ENCODE data around the gene TNFAIP3.

The TNFAIP3 gene

DNA sequence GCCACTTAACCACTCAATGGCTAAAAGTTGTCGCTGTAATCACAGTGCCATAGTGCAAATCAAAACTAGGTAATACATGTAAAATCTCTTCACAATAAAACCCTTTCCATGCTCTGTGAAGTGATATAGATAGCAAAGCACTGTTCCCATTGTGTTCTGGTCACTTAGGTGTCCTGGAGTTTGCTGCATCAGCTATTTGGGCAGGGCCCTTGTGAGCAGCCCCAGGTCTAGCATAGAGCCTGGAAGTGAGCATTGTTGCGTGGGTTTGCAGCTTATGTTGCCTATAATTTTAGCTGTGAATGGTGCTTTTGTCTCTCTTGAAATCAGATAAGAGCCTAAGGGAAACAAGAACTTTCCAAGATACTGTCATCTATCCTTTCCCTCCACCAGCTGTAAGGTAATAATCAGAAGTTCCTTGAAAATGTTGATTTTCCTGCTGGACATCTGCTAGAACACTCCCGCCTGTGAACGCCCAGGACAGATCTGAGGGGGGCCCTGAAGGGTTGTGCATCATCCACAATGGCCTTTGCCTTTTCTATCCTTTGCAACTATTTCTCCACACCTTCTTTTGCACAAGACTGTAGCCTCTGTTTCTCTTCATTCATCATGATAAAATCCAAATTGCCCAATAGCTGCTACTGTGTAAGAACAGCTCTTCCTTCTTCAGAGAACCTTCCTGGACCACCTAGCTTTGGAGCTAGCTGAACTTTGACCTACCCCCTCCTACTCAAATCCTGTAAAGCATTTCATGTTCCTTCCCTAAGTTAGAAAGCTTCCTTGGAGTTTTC is 57.0 kb downstream of the TNFAIP3 start:
- no peak overlapping the region for H3K9ac ChIP-seq (ENCODE audit: low read depth, low read length)
- no peaks in the 10 kb centered on the region for H3K27me3 ChIP-seq (ENCODE audit: insufficient read depth, low read length)
- no peak overlapping the region for H3K4me3 ChIP-seq (ENCODE audit: low read length)
- no peaks in the 10 kb centered on the region for H3K9me3 ChIP-seq (ENCODE audit: insufficient read depth, low read depth, low read length)
- H3K36me3 ChIP-seq (ENCODE audit: insufficient read depth, low read depth, low read length), result no peaks in the 10 kb centered on the region
- peaks cover 17% of the 10 kb centered on the region for H3K4me1 ChIP-seq (ENCODE audit: insufficient read depth, low read length)
- no peak overlapping the region for H3K27ac ChIP-seq (ENCODE audit: low read length)

- Histone ChIP-seq H3K4me3 (ENCODE audit: low read length) (no peak overlapping the region), H3K9me3 (ENCODE audit: insufficient read depth, low read depth, low read length) (no peaks in the 10 kb centered on the region), H3K9ac (ENCODE audit: low read depth, low read length) (no peak overlapping the region; the same call in 1 of the 2 replicates), H3K4me1 (ENCODE audit: insufficient read depth, low read length) (peaks cover 17% of the 10 kb centered on the region), H3K36me3 (ENCODE audit: insufficient read depth, low read depth, low read length) (no peaks in the 10 kb centered on the region), H3K27ac (ENCODE audit: low read length) (no peak overlapping the region), H3K27me3 (ENCODE audit: insufficient read depth, low read length) (no peaks in the 10 kb centered on the region)
Measured at GRCh38 chr6:137925141-137925698, 58.2 kb downstream of the TNFAIP3 start.

GRCh38 chr6:137926207-137926731 is 59.2 kb downstream of the TNFAIP3 start:
- no peaks in the 10 kb centered on the region for H3K36me3 ChIP-seq (ENCODE audit: insufficient read depth, low read depth, low read length)
- H3K9ac ChIP-seq (ENCODE audit: low read depth, low read length), result no peak overlapping the region
- H3K27ac ChIP-seq (ENCODE audit: low read length), result no peak overlapping the region
- H3K9me3 ChIP-seq (ENCODE audit: insufficient read depth, low read depth, low read length), result no peaks in the 10 kb centered on the region
- peaks cover 17% of the 10 kb centered on the region for H3K4me1 ChIP-seq (ENCODE audit: insufficient read depth, low read length)
- H3K4me3 ChIP-seq (ENCODE audit: low read length), result no peak overlapping the region; the same call in 1 of the 2 replicates
- H3K27me3 ChIP-seq (ENCODE audit: insufficient read depth, low read length), result no peaks in the 10 kb centered on the region

- H3K4me1 ChIP-seq (ENCODE audit: insufficient read depth, low read length), result peaks cover 17% of the 10 kb centered on the region
- no peaks in the 10 kb centered on the region for H3K9me3 ChIP-seq (ENCODE audit: insufficient read depth, low read depth, low read length)
- H3K4me3 ChIP-seq (ENCODE audit: low read length), result no peak overlapping the region
- no peak overlapping the region for H3K27ac ChIP-seq (ENCODE audit: low read length)
- no peaks in the 10 kb centered on the region for H3K27me3 ChIP-seq (ENCODE audit: insufficient read depth, low read length)
- no peak overlapping the region for H3K9ac ChIP-seq (ENCODE audit: low read depth, low read length)
- H3K36me3 ChIP-seq (ENCODE audit: insufficient read depth, low read depth, low read length), result no peaks in the 10 kb centered on the region
Measured at GRCh38 chr6:137926985-137927384, 59.9 kb downstream of the TNFAIP3 start.

DNA sequence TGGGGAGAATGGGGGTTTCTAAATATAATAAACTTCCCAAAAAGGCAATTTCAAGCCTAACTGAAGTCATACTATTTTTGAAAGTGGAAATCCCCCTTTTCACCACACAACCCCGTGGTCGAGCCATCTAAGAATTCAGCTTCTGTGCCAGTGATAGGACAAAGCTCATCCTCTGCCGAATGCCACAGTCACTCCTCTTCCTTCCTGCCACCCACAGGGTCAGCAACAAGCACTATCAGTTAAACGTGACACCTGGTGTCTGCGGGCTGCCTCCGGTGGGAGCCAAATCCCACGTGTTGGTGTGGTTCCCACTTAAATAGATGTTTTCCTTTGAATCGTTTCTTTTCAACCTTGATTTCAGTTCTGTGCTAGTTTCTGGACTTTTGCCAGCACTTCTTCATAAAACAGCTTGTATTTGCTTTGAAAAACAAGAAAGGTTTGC is 60.7 kb downstream of the TNFAIP3 start:
- Histone ChIP-seq H3K9me3 (ENCODE audit: insufficient read depth, low read depth, low read length) (no peaks in the 10 kb centered on the region), H3K4me1 (ENCODE audit: insufficient read depth, low read length) (peaks cover 17% of the 10 kb centered on the region), H3K9ac (ENCODE audit: low read depth, low read length) (no peak overlapping the region), H3K27ac (ENCODE audit: low read length) (no peak overlapping the region), H3K36me3 (ENCODE audit: insufficient read depth, low read depth, low read length) (no peaks in the 10 kb centered on the region), H3K27me3 (ENCODE audit: insufficient read depth, low read length) (no peaks in the 10 kb centered on the region), H3K4me3 (ENCODE audit: low read length) (no peak overlapping the region)

DNA sequence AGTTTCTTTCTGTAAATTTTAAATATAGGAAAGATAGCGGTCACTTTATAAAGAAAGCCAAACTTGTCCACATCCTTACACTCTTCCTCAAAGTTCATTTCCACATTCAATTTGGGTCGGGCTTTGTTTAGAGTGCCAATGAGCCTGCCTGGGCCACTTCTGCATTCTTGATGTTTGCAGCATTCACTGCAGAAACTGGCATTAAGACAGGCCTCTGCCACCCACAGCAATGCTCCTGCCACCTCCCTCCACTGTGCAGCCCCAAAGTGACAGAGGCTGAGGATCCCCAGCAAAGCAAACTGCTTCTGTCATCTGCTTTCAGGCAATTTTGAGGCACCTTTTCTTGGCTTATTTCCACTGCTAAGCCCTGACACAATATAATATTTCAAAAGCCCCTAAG is 61.2 kb downstream of the TNFAIP3 start:
- Histone ChIP-seq H3K4me3 (ENCODE audit: low read length) (no peak overlapping the region), H3K27ac (ENCODE audit: low read length) (no peak overlapping the region), H3K27me3 (ENCODE audit: insufficient read depth, low read length) (no peaks in the 10 kb centered on the region), H3K9me3 (ENCODE audit: insufficient read depth, low read depth, low read length) (no peaks in the 10 kb centered on the region), H3K9ac (ENCODE audit: low read depth, low read length) (no peak overlapping the region), H3K36me3 (ENCODE audit: insufficient read depth, low read depth, low read length) (no peaks in the 10 kb centered on the region), H3K4me1 (ENCODE audit: insufficient read depth, low read length) (peaks cover 17% of the 10 kb centered on the region)

GRCh38 chr6:137931849-137932465 is 64.9 kb downstream of the TNFAIP3 start:
- Histone ChIP-seq H3K4me1 (ENCODE audit: insufficient read depth, low read length) (peaks cover 2% of the 10 kb centered on the region), H3K36me3 (ENCODE audit: insufficient read depth, low read depth, low read length) (no peaks in the 10 kb centered on the region), H3K4me3 (ENCODE audit: low read length) (no peak overlapping the region), H3K27ac (ENCODE audit: low read length) (no peak overlapping the region), H3K9ac (ENCODE audit: low read depth, low read length) (no peak overlapping the region), H3K27me3 (ENCODE audit: insufficient read depth, low read length) (no peaks in the 10 kb centered on the region), H3K9me3 (ENCODE audit: insufficient read depth, low read depth, low read length) (no peaks in the 10 kb centered on the region)

Measured in iPS-20b (cell line).